B cell (primary cell): ENCODE measurements around the gene UPK3B.
"Not testable (repeated sequence)": the region's sequence is repeated elsewhere in the genome, so short reads cannot be mapped to it uniquely, and the experiment has no call there.

ENCODE experiments used
- CTCF ChIP-seq: fragments of 200-600 bp; IDR thresholded peaks from one replicate; pipeline ENCODE4 v1.8.0; 2022; ENCODE audit warnings: antibody characterized with exemption, mild to moderate bottlenecking
- EZH2 ChIP-seq: IDR thresholded peaks from 2 replicates; pipeline ENCODE4 v1.6.1; 2012; ENCODE audit warnings: borderline replicate concordance, low read depth, mild to moderate bottlenecking, moderate library complexity, low read length; ENCODE audit not compliant: insufficient read depth, poor library complexity, severe bottlenecking

GRCh38 chr7:76485822-76486610 lies 24.3 kb upstream of the UPK3B start:
- TF ChIP-seq CTCF, EZH2: not testable (repeated sequence)
